Measurements from ENCODE around the gene KIAA1549. TPM values are rescaled to one million over a fixed set of nuclear protein-coding genes. Genes with fewer than 3 reads are reported as not detected.
"Not testable (repeated sequence)": the region's sequence is repeated elsewhere in the genome, so short reads cannot be mapped to it uniquely, and the experiment has no call there.

Gene KIAA1549
- total RNA-seq, 4 donors from 2014 or later = 0.27 to 2.8 (median 0.78) TPM

- intact Hi-C loops (cut with DNase I; ENCODE audit: low total_unique reads) = no loop called here
- no peak overlapping the region for H3K4me3 ChIP-seq (ENCODE audit: low read depth, poor library complexity, severe bottlenecking)
- WGBS, 2 donors = 52 to 60% methylated on average over 5 of the region's 5 CpGs
- TF ChIP-seq, protein P1, sequence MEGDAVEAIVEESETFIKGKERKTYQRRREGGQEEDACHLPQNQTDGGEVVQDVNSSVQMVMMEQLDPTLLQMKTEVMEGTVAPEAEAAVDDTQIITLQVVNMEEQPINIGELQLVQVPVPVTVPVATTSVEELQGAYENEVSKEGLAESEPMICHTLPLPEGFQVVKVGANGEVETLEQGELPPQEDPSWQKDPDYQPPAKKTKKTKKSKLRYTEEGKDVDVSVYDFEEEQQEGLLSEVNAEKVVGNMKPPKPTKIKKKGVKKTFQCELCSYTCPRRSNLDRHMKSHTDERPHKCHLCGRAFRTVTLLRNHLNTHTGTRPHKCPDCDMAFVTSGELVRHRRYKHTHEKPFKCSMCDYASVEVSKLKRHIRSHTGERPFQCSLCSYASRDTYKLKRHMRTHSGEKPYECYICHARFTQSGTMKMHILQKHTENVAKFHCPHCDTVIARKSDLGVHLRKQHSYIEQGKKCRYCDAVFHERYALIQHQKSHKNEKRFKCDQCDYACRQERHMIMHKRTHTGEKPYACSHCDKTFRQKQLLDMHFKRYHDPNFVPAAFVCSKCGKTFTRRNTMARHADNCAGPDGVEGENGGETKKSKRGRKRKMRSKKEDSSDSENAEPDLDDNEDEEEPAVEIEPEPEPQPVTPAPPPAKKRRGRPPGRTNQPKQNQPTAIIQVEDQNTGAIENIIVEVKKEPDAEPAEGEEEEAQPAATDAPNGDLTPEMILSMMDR (IDR thresholded peaks at IDR 0.05) = no peak
- TF ChIP-seq POLR2A (IDR thresholded peaks at IDR 0.05) = no peak
- DNase-seq (ENCODE audit: low spot score in 2 of 2) = peak in 1 of 2 donors; percentile 67
These were observed 182.4 kb downstream of the KIAA1549 start for GRCh38 chr7:138798836-138799235.

- no peak for TF ChIP-seq POLR2A (IDR thresholded peaks at IDR 0.05)
- TF ChIP-seq, protein P1 (IDR thresholded peaks at IDR 0.05) = no peak
- no peak within 1 kb of the TSS for H3K4me3 ChIP-seq (ENCODE audit: low read depth, poor library complexity, severe bottlenecking)
- peak in 1 of 2 donors; percentile 81 for DNase-seq (ENCODE audit: low spot score in 2 of 2)
- intact Hi-C loops (cut with DNase I; ENCODE audit: low total_unique reads) = no loop called here
- 11 to 22% methylated on average over 12 to 14 of the region's 14 CpGs for WGBS, 2 donors
These were observed 183.4 kb downstream of the KIAA1549 start, which contains the start of the genes ATP6V0A4 and TMEM213 for GRCh38 chr7:138797715-138798320. Gene ATP6V0A4, minus strand, starts transcription at chr7:138798196. Its CDS starts 26,949 bp downstream, at chr7:138771247. Gene TMEM213, plus strand, starts transcription at chr7:138797994. Its CDS starts 111 bp downstream, at chr7:138798105.

DNA sequence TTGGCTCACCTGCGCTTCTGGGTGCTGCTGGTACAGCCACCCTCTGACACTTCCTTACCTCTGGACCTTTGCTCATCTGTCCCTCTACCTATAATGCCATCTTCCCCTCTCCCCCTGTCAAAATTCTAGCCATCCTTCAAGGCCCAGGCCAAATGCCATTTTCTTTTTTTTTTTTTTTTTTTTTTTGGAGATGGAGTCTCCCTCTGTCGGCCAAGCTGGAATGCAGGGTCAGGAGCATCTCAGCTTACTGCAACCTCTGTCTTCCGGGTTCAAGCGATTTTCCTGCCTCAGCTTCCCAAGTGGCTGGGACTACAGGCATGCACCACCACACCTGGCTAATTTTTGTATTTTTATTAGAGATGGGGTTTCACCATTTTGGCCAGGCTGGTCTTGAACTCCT, 184.1 kb downstream of the KIAA1549 start:
- H3K4me3 ChIP-seq (ENCODE audit: low read depth, poor library complexity, severe bottlenecking); intact Hi-C loops (cut with DNase I; ENCODE audit: low total_unique reads): not testable (repeated sequence)
- DNase-seq (ENCODE audit: low spot score in 2 of 2) = peak in 1 of 2 donors; percentile 15
- WGBS, 2 donors = 74 to 76% methylated on average over 4 of the region's 4 CpGs

DNA sequence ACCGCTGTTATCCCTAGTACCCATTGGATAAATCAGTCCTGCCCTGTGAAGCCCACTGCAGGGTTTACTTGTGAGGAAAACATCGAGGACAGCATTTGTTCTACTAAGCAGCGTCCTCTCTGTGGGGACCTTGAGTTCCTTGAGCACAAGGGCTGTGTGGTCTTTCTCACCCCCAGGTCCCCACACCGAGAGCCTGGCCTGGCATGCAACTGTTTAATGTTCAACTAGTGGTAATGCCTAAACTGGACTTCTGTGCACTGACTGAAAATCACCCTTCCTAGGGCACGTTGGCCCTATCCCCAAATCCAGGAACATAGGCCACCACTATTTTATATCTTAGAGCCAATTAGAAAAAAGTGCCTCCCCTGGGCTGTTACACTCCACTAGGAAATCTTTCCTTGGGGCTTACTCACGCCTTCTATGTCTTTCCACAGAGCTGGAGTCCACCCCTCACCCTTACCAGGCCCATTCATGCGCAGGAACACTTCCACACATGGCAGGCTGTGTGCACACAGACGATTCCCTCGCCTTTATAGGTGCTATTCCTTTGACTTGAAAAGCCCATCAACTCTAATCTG, 185.1 kb downstream of the KIAA1549 start:
- 84 to 89% methylated on average over 9 of the region's 9 CpGs for WGBS, 2 donors
- TF ChIP-seq, protein P1 (IDR thresholded peaks at IDR 0.05) = no peak
- no peak for TF ChIP-seq POLR2A (IDR thresholded peaks at IDR 0.05)
- peak in 1 of 2 donors; percentile 36 for DNase-seq (ENCODE audit: low spot score in 2 of 2)
- intact Hi-C loops (cut with DNase I; ENCODE audit: low total_unique reads) = no loop called here
- H3K4me3 ChIP-seq (ENCODE audit: low read depth, poor library complexity, severe bottlenecking) = no peak overlapping the region

DNA sequence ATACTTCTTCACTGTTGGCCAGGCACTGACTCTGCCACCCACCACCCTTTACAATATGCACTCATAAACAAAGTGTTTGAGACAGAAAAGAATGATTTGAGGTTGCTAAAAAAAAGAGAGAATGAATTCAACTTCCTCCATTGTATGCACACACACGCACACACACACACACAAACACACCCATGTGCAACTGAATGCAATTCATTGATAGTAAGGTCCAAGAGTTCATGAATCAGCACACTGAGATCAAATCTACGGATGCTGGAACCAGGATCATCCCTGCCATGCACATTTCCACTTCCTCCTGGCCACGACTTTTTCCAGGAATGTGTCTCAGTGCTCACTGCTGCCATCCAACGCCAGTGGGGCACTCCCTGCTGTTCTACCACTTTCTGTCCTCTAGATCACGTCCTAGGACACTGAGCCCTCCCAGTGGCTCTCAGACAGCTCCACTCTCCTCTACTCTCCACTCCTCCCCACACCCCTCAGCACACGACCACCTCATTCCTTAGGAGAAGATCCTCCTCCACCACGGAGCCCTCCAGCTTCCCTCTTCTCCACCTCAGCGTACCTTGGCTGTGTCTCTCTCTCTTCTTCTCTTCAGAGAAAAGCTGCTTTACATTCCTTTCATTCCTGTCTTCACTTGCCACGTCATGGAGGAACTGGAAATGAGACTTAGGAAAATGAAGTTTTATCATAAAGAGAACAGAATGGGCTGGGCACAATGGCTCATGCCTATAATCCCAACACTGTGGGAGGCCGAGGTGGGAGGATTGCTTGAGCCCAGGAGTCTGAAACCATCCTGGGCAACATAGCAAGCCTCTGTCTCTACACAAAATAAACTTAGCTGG, 195.4 kb downstream of the KIAA1549 start:
- intact Hi-C loops (cut with DNase I; ENCODE audit: low total_unique reads) = no loop called here
- no peak overlapping the region for H3K4me3 ChIP-seq (ENCODE audit: low read depth, poor library complexity, severe bottlenecking)
- no peak for TF ChIP-seq POLR2A (IDR thresholded peaks at IDR 0.05)
- TF ChIP-seq, protein P1 (IDR thresholded peaks at IDR 0.05) = no peak
- DNase-seq (ENCODE audit: low spot score in 2 of 2) = no peak
- WGBS, 2 donors = 38 to 47% methylated on average over 10 of the region's 10 CpGs

DNA sequence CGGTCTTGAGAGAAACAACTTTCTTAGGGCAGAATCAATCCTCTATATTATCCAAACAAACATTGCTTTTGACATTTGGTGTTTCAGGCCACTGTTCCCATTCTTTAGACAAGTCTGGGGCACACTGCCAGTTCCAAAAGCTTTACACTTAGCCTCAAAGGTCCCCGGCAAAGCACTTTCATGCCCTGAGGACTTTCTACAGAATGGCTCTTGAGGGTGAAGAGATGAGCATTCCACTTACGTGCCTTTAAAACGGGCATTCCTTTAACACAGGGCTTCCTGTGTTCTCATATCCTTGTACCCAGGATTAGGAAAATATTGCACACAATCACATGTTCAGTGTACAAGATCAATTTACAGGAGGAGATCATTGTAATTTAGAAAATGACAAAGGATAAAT, 196.5 kb downstream of the KIAA1549 start:
- H3K4me3 ChIP-seq (ENCODE audit: low read depth, poor library complexity, severe bottlenecking) = no peak overlapping the region
- intact Hi-C loops (cut with DNase I; ENCODE audit: low total_unique reads) = no loop called here
- no peak for TF ChIP-seq POLR2A (IDR thresholded peaks at IDR 0.05)
- TF ChIP-seq, protein P1 (IDR thresholded peaks at IDR 0.05) = no peak
- no peak for DNase-seq (ENCODE audit: low spot score in 2 of 2)
- 38 to 41% methylated on average over 4 of the region's 4 CpGs for WGBS, 2 donors

Data from lower leg skin (tissue), 4 donors.